Measurements from ENCODE around the gene KIFC3. TPM values are rescaled to one million over a fixed set of nuclear protein-coding genes. Genes with fewer than 3 reads are reported as not detected.
A peak's percentile ranks its signal among the peaks of the same experiment; 100 is the strongest.
"Not testable (repeated sequence)": the region's sequence is repeated elsewhere in the genome, so short reads cannot be mapped to it uniquely, and the experiment has no call there.

KIFC3 gene
- total RNA-seq, 1 donor from 2014 or later: 25.1 TPM

GRCh38 chr16:57721356-57722209 lies 80.7 kb downstream of the KIFC3 start:
- Mint-ChIP-seq H3K4me3 (no peak overlapping the region), H3K27ac (ENCODE audit: unreplicated experiment) (peak overlapping the region; percentile 75), H3K4me1 (no peaks in the 10 kb centered on the region), H3K27me3 (ENCODE audit: low read depth) (no peaks in the 10 kb centered on the region), H3K9me3 (no peaks in the 10 kb centered on the region), H3K36me3 (ENCODE audit: low read depth) (no peaks in the 10 kb centered on the region)
- no peak for DNase-seq (ENCODE audit: low read depth, low spot score)
- TF ChIP-seq, protein P1, sequence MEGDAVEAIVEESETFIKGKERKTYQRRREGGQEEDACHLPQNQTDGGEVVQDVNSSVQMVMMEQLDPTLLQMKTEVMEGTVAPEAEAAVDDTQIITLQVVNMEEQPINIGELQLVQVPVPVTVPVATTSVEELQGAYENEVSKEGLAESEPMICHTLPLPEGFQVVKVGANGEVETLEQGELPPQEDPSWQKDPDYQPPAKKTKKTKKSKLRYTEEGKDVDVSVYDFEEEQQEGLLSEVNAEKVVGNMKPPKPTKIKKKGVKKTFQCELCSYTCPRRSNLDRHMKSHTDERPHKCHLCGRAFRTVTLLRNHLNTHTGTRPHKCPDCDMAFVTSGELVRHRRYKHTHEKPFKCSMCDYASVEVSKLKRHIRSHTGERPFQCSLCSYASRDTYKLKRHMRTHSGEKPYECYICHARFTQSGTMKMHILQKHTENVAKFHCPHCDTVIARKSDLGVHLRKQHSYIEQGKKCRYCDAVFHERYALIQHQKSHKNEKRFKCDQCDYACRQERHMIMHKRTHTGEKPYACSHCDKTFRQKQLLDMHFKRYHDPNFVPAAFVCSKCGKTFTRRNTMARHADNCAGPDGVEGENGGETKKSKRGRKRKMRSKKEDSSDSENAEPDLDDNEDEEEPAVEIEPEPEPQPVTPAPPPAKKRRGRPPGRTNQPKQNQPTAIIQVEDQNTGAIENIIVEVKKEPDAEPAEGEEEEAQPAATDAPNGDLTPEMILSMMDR (conservative IDR thresholded peaks at IDR 0.05): no peak

GRCh38 chr16:57720142-57720575 lies 82.1 kb downstream of the KIFC3 start:
- Mint-ChIP-seq H3K27ac (ENCODE audit: unreplicated experiment) (no peak overlapping the region), H3K4me3 (no peak overlapping the region), H3K27me3 (ENCODE audit: low read depth) (no peaks in the 10 kb centered on the region), H3K4me1 (no peaks in the 10 kb centered on the region), H3K36me3 (ENCODE audit: low read depth) (no peaks in the 10 kb centered on the region), H3K9me3 (no peaks in the 10 kb centered on the region)
- peak; percentile 69 for DNase-seq (ENCODE audit: low read depth, low spot score)
- TF ChIP-seq, protein P1 (conservative IDR thresholded peaks at IDR 0.05): peak; percentile 69

DNA sequence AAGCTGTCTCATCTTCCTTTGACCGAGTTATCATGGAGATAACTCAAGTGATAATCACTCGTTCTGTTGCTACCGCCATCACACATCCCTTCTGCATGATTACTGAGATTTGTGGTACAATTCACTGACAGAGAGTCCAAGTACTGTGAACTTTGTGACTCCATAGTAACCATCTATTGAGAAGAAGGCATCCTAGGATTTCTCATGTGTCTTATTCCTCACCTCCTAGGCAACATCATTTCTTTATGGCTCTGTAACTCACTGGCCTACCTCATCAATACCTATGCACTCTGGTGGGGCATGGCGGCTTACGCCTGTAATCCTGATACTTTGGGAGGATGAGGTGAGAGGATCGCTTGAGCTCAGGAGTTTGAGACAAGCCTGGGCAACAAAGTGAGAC lies 88.2 kb downstream of the KIFC3 start:
- H3K9me3 Mint-ChIP-seq: no peaks in the 10 kb centered on the region
- no peak overlapping the region for H3K27ac Mint-ChIP-seq (ENCODE audit: unreplicated experiment)

GRCh38 chr16:57713596-57713995 lies 88.7 kb downstream of the KIFC3 start:
- Mint-ChIP-seq H3K4me1 (no peaks in the 10 kb centered on the region), H3K4me3 (no peak overlapping the region), H3K27me3 (ENCODE audit: low read depth) (no peaks in the 10 kb centered on the region), H3K27ac (ENCODE audit: unreplicated experiment) (no peak overlapping the region), H3K9me3 (no peaks in the 10 kb centered on the region), H3K36me3 (ENCODE audit: low read depth) (no peaks in the 10 kb centered on the region)
- TF ChIP-seq, protein P1 (conservative IDR thresholded peaks at IDR 0.05): no peak
- DNase-seq (ENCODE audit: low read depth, low spot score): no peak

More for the DNA sequence above, 88.2 kb downstream of the KIFC3 start:
- Mint-ChIP-seq H3K4me1 (no peaks in the 10 kb centered on the region), H3K27me3 (ENCODE audit: low read depth) (no peaks in the 10 kb centered on the region), H3K36me3 (ENCODE audit: low read depth) (no peaks in the 10 kb centered on the region), H3K4me3 (no peak overlapping the region)
- DNase-seq (ENCODE audit: low read depth, low spot score): no peak
- TF ChIP-seq, protein P1 (conservative IDR thresholded peaks at IDR 0.05): no peak

DNA sequence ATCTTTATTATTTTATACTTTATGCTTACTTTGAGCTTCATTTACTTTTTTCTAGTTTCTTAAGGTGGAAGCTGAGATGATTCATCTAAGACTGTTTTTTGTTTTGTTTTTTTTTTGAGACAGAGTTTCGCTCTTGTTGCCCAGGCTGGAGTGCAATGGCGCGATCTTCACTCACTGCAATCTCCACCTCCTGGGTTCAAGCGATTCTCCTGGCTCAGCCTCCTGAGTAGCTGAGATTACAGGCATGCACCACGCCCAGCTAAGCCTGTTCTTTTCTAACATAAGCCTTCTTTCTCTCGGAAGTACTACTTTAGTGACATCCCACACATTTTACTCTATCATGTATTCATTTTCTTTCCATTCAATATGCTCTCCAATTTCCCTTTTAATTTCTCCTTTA lies 89.7 kb downstream of the KIFC3 start:
- not testable (repeated sequence) for H3K4me1 Mint-ChIP-seq

DNA sequence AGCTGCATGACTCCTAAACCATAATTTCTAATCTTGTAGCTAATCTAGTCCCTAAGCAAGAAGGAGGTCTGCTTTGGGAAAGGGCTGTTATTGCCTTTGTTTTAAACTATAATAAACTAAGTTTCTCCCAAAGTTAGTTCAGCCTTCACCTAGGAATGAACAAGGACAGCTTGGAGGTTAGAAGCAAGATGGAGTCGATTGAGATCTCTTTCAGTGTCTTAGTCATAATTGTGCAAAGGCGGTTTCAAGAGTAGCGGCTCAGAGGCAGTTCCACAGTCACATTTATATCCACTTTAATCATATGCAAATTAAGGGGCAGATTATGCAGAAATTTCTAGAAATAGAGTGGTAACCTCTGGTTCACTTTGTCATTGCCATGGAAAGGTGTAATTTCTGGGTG lies 90.3 kb downstream of the KIFC3 start:
- Mint-ChIP-seq H3K27ac (ENCODE audit: unreplicated experiment) (no peak overlapping the region), H3K4me1 (no peaks in the 10 kb centered on the region), H3K9me3 (no peaks in the 10 kb centered on the region), H3K4me3 (no peak overlapping the region), H3K27me3 (ENCODE audit: low read depth) (no peaks in the 10 kb centered on the region), H3K36me3 (ENCODE audit: low read depth) (no peaks in the 10 kb centered on the region)
- no peak for DNase-seq (ENCODE audit: low read depth, low spot score)
- TF ChIP-seq, protein P1 (conservative IDR thresholded peaks at IDR 0.05): no peak

More for the DNA sequence above, 89.7 kb downstream of the KIFC3 start:
- H3K9me3 Mint-ChIP-seq; H3K27me3 Mint-ChIP-seq (ENCODE audit: low read depth); H3K27ac Mint-ChIP-seq (ENCODE audit: unreplicated experiment); H3K4me3 Mint-ChIP-seq; DNase-seq (ENCODE audit: low read depth, low spot score); H3K36me3 Mint-ChIP-seq (ENCODE audit: low read depth): not testable (repeated sequence)
